ENCODE measurements around the gene LILRA2.
"Not testable (repeated sequence)": the region's sequence is repeated elsewhere in the genome, so short reads cannot be mapped to it uniquely, and the experiment has no call there.

- not testable (repeated sequence) for TF ChIP-seq EZH2 (IDR thresholded peaks at IDR 0.05; ENCODE audit: insufficient read depth, poor library complexity, severe bottlenecking); EZH2phosphoT487 (IDR thresholded peaks at IDR 0.05; ENCODE audit: insufficient read depth, low read depth)
Measured at GRCh38 chr19:54578268-54578667, 4.7 kb downstream of the LILRA2 start.

Measured in GM23248 (cell line).